H1 (cell line): ENCODE results near the gene NECTIN1. TPM values are rescaled to one million over a fixed set of nuclear protein-coding genes. Genes with fewer than 3 reads are reported as not detected.

ENCODE experiments used
- CTCF ChIA-PET: fragments of 300-600 bp; sonication (Branson Sonifier 250); formaldehyde crosslinking; loops from one replicate; lab custom pipeline; 2021; ENCODE audit not compliant: partially characterized antibody; lab: Charles Lee
- POLR2A ChIA-PET: fragments of 300-600 bp; sonication (Branson Sonifier 250); formaldehyde crosslinking; loops from one replicate; lab custom pipeline; 2021; ENCODE audit warnings: inconsistent platforms; ENCODE audit not compliant: partially characterized antibody; lab: Charles Lee
- DNase-seq, 2 experiments: peaks; one replicate each; pipeline versions ENCODE4 v3.0.0 to v3.0.0-alpha.2; 2010 to 2022; ENCODE audit warnings: low spot score in 2 of 2, low read depth in 1 of 2, mixed read lengths in 1 of 2
- FAIRE-seq: peaks from 2 replicates; lab custom pipeline; 2011; peaks lifted over from hg19 to GRCh38; lab: Jason Lieb, UNC
- H2AFZ ChIP-seq: 2 replicates; pipeline ENCODE4 v1.8.1; 2012; ENCODE audit warnings: low read length, inconsistent platforms
- H2AK5ac ChIP-seq: 2 replicates; pipeline ENCODE4 v1.6.1; 2013; ENCODE audit warnings: low read depth, low read length
- H2BK120ac ChIP-seq: replicated peaks from 2 replicates; pipeline ENCODE3; 2013; ENCODE audit warnings: low read depth, low read length, inconsistent platforms
- H2BK12ac ChIP-seq: 2 replicates; pipeline ENCODE4 v1.6.1; 2013; ENCODE audit warnings: low read depth, low read length
- H2BK15ac ChIP-seq: 2 replicates; pipeline ENCODE4 v1.6.1; 2013; ENCODE audit warnings: low read length
- H2BK20ac ChIP-seq: 2 replicates; pipeline ENCODE4 v1.6.1; 2013; ENCODE audit warnings: low read length
- H2BK5ac ChIP-seq: 2 replicates; pipeline ENCODE4 v1.6.1; 2013; ENCODE audit warnings: low read depth, low read length
- H3K14ac ChIP-seq: 2 replicates; pipeline ENCODE4 v1.6.1; 2013; ENCODE audit warnings: inconsistent platforms; ENCODE audit not compliant: insufficient read length
- H3K18ac ChIP-seq: 2 replicates; pipeline ENCODE4 v1.6.1; 2013; ENCODE audit warnings: low read length; ENCODE audit errors: extremely low read depth
- H3K23ac ChIP-seq: 2 replicates; pipeline ENCODE4 v1.6.1; 2013; ENCODE audit warnings: inconsistent platforms; ENCODE audit not compliant: insufficient read length
- H3K23me2 ChIP-seq: 2 replicates; pipeline ENCODE4 v1.6.1; 2013; ENCODE audit warnings: low read depth, low read length
- H3K27ac ChIP-seq: 2 replicates; pipeline ENCODE4 v1.6.1; 2011; ENCODE audit warnings: low read depth, low read length, inconsistent platforms
- H3K27me3 ChIP-seq, 4 experiments: replicated peaks in 1 of 4; 1 replicate in 1 of 4; 2 replicates in 3 of 4; pipeline versions ENCODE4 v1.6.1 to v1.8.1; 2011 to 2013; ENCODE audit warnings: low read length in 3 of 4, mild to moderate bottlenecking in 3 of 4, inconsistent platforms in 2 of 4, mixed read lengths in 2 of 4, moderate library complexity in 1 of 4; ENCODE audit not compliant: control insufficient read depth in 3 of 4, insufficient read depth in 3 of 4; ENCODE audit errors: extremely low read depth in 1 of 4
- H3K36me3 ChIP-seq, 4 experiments: 2 replicates each; pipeline versions ENCODE4 v1.6.1 to v1.8.1; 2011 to 2013; ENCODE audit warnings: mild to moderate bottlenecking in 4 of 4, low read length in 3 of 4, moderate library complexity in 2 of 4, control low read depth in 1 of 4, inconsistent platforms in 1 of 4; ENCODE audit not compliant: insufficient read depth in 4 of 4, control insufficient read depth in 2 of 4
- H3K4ac ChIP-seq: replicated peaks from 2 replicates; pipeline ENCODE3; 2013; ENCODE audit warnings: low read length, low read depth, mixed read lengths, inconsistent platforms; ENCODE audit not compliant: insufficient read length
- H3K4me1 ChIP-seq, 4 experiments: replicated peaks in 1 of 4; 1 replicate in 1 of 4; 2 replicates in 3 of 4; pipeline versions ENCODE4 v1.6.1 to v1.8.1; 2011 to 2013; ENCODE audit warnings: low read length in 3 of 4, inconsistent platforms in 2 of 4, mixed read lengths in 1 of 4; ENCODE audit not compliant: insufficient read depth in 4 of 4, control insufficient read depth in 3 of 4
- H3K4me2 ChIP-seq, 2 experiments: 2 replicates each; pipeline versions ENCODE4 v1.6.1 to v1.8.1; 2011 to 2013; ENCODE audit warnings: low read depth in 2 of 2, low read length in 2 of 2, control low read depth in 1 of 2, inconsistent platforms in 1 of 2, mild to moderate bottlenecking in 1 of 2; ENCODE audit not compliant: insufficient read depth in 1 of 2
- H3K4me3 ChIP-seq, 4 experiments: fragments of 200-600, 300-600 bp in 1 of 4; sonication (generic), shearing (Covaris generic), sonication (Bioruptor Twin) in 1 of 4; 2 replicates each; pipeline versions ENCODE4 v1.5.1 to v1.8.1; 2011 to 2016; ENCODE audit warnings: low read length in 4 of 4, low read depth in 3 of 4, control low read depth in 2 of 4, inconsistent platforms in 2 of 4, mild to moderate bottlenecking in 2 of 4, mixed read lengths in 1 of 4, moderate library complexity in 1 of 4; ENCODE audit not compliant: insufficient read depth in 2 of 4; ENCODE audit errors: extremely low read depth in 1 of 4
- H3K56ac ChIP-seq: replicated peaks from 2 replicates; pipeline ENCODE3; 2013; ENCODE audit warnings: low read depth, mild to moderate bottlenecking, mixed read lengths, low read length, inconsistent platforms; ENCODE audit not compliant: insufficient read length
- H3K79me1 ChIP-seq: 2 replicates; pipeline ENCODE4 v1.6.1; 2013; ENCODE audit warnings: low read depth, low read length, control low read depth
- H3K79me2 ChIP-seq, 2 experiments: 2 replicates each; pipeline versions ENCODE4 v1.6.1 to v1.8.1; 2012 to 2013; ENCODE audit warnings: low read length in 2 of 2, mild to moderate bottlenecking in 2 of 2, inconsistent platforms in 1 of 2; ENCODE audit not compliant: insufficient read depth in 2 of 2, control insufficient read depth in 1 of 2
- H3K9ac ChIP-seq, 4 experiments: replicated peaks in 1 of 4; 1 replicate in 1 of 4; 2 replicates in 3 of 4; pipeline versions ENCODE4 v1.6.1 to v1.8.1; 2011 to 2013; ENCODE audit warnings: low read depth in 3 of 4, low read length in 3 of 4, control low read depth in 2 of 4, mild to moderate bottlenecking in 2 of 4, moderate library complexity in 2 of 4, inconsistent platforms in 1 of 4; ENCODE audit errors: extremely low read depth in 1 of 4
- H3K9me3 ChIP-seq, 2 experiments: 2 replicates each; pipeline versions ENCODE4 v1.6.1 to v1.8.1; 2012 to 2013; ENCODE audit warnings: mild to moderate bottlenecking in 2 of 2, moderate library complexity in 2 of 2, control low read depth in 1 of 2, inconsistent platforms in 1 of 2, low read depth in 1 of 2, low read length in 1 of 2, mixed read lengths in 1 of 2; ENCODE audit not compliant: insufficient read depth in 2 of 2
- H4K20me1 ChIP-seq, 2 experiments: replicated peaks in 1 of 2; 2 replicates each; pipeline versions ENCODE3 to v1.8.1; 2011 to 2013; ENCODE audit warnings: inconsistent platforms in 2 of 2, low read length in 2 of 2, mild to moderate bottlenecking in 1 of 2; ENCODE audit not compliant: insufficient read depth in 2 of 2, control insufficient read depth in 1 of 2
- H4K5ac ChIP-seq: 2 replicates; pipeline ENCODE4 v1.6.1; 2013; ENCODE audit warnings: low read length, low read depth, mixed read lengths, inconsistent platforms; ENCODE audit not compliant: insufficient read length
- H4K8ac ChIP-seq: 2 replicates; pipeline ENCODE4 v1.8.0; 2013; ENCODE audit warnings: mild to moderate bottlenecking, moderate library complexity, low read length, inconsistent platforms; ENCODE audit not compliant: insufficient read depth; ENCODE audit errors: extremely low read depth
- H4K91ac ChIP-seq: replicated peaks from 2 replicates; pipeline ENCODE3; 2013; ENCODE audit warnings: low read length, mixed read lengths, inconsistent platforms; ENCODE audit not compliant: insufficient read length
- ASH2L ChIP-seq: fragments of 200-600, 300-600 bp; sonication (generic); IDR thresholded peaks from one replicate; pipeline ENCODE4 v1.7.1; 2017; ENCODE audit warnings: low read length
- CEBPB ChIP-seq: IDR thresholded peaks from 2 replicates; pipeline ENCODE4 v1.6.1; 2012; ENCODE audit warnings: low read depth, low read length
- GABPA ChIP-seq: IDR thresholded peaks from 2 replicates; pipeline ENCODE4 v1.6.1; 2011; ENCODE audit warnings: mild to moderate bottlenecking, low read length, moderate library complexity, borderline replicate concordance; ENCODE audit not compliant: insufficient read depth
- HDAC6 ChIP-seq: IDR thresholded peaks from one replicate; pipeline ENCODE4 v1.7.1; 2012; ENCODE audit warnings: low read depth, mild to moderate bottlenecking, inconsistent platforms, low read length, moderate library complexity
- NANOG ChIP-seq: IDR thresholded peaks from 2 replicates; pipeline ENCODE4 v1.6.1; 2011; ENCODE audit warnings: low read length, low read depth, mild to moderate bottlenecking, inconsistent platforms; ENCODE audit not compliant: insufficient read depth, poor library complexity, severe bottlenecking
- NRF1 ChIP-seq: IDR thresholded peaks from 2 replicates; pipeline ENCODE4 v1.6.1; 2011; ENCODE audit warnings: mild to moderate bottlenecking, low read depth, low read length, improper control_type of control experiment
- RXRA ChIP-seq: IDR thresholded peaks from 2 replicates; pipeline ENCODE4 v1.6.1; 2011; ENCODE audit warnings: low read depth, mild to moderate bottlenecking, low read length, moderate library complexity; ENCODE audit not compliant: insufficient read depth
- TAF1 ChIP-seq: IDR thresholded peaks from 2 replicates; pipeline ENCODE4 v1.6.1; 2011; ENCODE audit warnings: mild to moderate bottlenecking, low read depth, low read length
- WGBS, 2 experiments: shearing (Covaris generic) in 1 of 2; methylation state at CpG; one replicate each; pipeline versions ENCODE4 v1.1.6 to v1.1.7; 2013 to 2015; ENCODE audit warnings: low lambda C conversion rate in 2 of 2, mixed read lengths in 2 of 2, inconsistent platforms in 1 of 2, low coverage in 1 of 2, missing lambda C conversion rate in 1 of 2; ENCODE audit not compliant: insufficient replicate concordance in 2 of 2, insufficient coverage in 1 of 2, insufficient read length in 1 of 2; ENCODE audit errors: extremely low coverage in 1 of 2, missing lambda C conversion rate in 1 of 2; 5-methylcytosine and 5-hydroxymethylcytosine counted together
- polyA plus RNA-seq, 7 experiments: library from polyadenylated mRNA; depleted of rRNA in 3 of 7; stranded (reverse) in 5 of 7; unstranded in 2 of 7; fragments of >200 nt in 5 of 7; fragments of 200-250 nt in 2 of 7; gene quantifications; 1 replicate in 5 of 7; 2 replicates in 1 of 7; 4 replicates in 1 of 7; pipeline versions ENCODE4 v1.2.1 to v1.2.3, GENCODE V29; 2011 to 2013; ENCODE audit warnings: missing spikeins in 2 of 7, mixed read lengths in 2 of 7
- total RNA-seq: library from RNA; stranded (reverse); fragmentation: NEBNext Ultra II Directional; extraction: Animal tissue kit (Norgen Biotek cat#: 25700); gene quantifications from 2 replicates; pipeline ENCODE4 v1.2.1, GENCODE V29; 2021
- TF ChIP-seq, protein P1 (sequence below): IDR thresholded peaks from 2 replicates; pipeline ENCODE4 v1.6.1; 2012; ENCODE audit warnings: inconsistent platforms
- TF ChIP-seq, protein P2 (sequence below): IDR thresholded peaks from 2 replicates; pipeline ENCODE4 v1.6.1; 2012; ENCODE audit warnings: inconsistent platforms

Gene NECTIN1
- total and polyA plus RNA-seq, 2 of the 8 experiments (the other 6 are each of a cell fraction or from before 2014, with no cell fraction given): 43.2 to 97.7 TPM

DNA sequence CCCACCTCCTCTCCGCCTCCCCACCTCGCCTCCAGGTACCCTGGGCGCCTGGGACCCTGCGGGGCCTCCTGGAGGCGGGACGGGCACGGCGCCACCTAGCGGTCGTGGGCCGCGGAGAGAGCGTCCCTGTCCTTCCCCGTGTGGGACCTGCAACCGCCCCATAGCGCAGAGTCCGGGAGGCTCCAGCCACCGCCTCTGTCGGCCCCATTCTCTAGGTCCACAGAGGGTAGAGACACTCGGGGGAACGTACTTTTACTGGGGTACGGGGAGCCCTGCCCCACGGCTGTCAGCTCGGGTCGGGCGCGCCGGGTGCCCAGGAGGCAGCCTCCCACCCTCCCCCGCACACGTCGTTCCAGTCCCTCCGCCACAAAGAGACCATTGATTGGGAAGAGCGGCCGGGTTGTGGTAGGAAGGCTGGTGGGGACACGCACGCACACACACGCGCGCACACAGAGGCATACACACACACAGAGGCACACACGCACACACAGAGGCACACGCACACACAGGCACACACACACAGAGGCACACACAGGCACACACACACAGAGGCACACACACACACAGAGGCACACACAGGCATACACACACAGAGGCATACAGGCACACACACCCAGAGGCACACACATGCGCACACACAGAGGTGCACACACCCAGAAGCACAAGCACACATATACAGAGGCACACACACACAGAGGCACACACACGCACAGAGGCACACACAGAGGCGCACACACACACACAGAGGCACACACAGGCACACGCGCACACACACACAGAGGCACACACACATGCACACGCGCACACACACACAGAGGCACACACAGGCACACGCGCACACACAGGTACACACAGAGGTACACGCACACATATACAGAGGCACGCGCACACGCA lies 12.6 kb upstream of the NECTIN1 start:
- H3K4me3 ChIP-seq: peak overlapping the region; percentile 11 to 67 (median 34); a peak in 6 of 8 replicates
- no peak for FAIRE-seq
- H2BK20ac ChIP-seq: peak overlapping the region; percentile 74
- peaks cover 13% of the 10 kb centered on the region; the same call in 1 of the 2 replicates for H3K23me2 ChIP-seq
- H3K27ac ChIP-seq: no peak overlapping the region
- peak overlapping the region; percentile 42 for H3K18ac ChIP-seq
- H4K8ac ChIP-seq: no peak overlapping the region; the same call in 1 of the 2 replicates
- no peaks in the 10 kb centered on the region for H3K79me2 ChIP-seq
- H3K23ac ChIP-seq: no peak overlapping the region
- H4K91ac ChIP-seq: peak overlapping the region; percentile 93
- H3K9me3 ChIP-seq: no peaks in the 10 kb centered on the region
- H3K4me2 ChIP-seq: peak overlapping the region; percentile 74 to 84
- peak overlapping the region in 1 of 4 experiments; percentile 61; a peak in 1 of 7 replicates for H3K9ac ChIP-seq
- H2BK5ac ChIP-seq: peak overlapping the region; percentile 88
- WGBS, 2 experiments: 34% methylated on average over 33 of the region's 54 CpGs; no CpG with 5 or more reads in 1 of the 2 experiments
- H2BK120ac ChIP-seq: no peak overlapping the region
- peak in 1 of 2 experiments; percentile 95 for DNase-seq
- no peak overlapping the region for H3K14ac ChIP-seq
- peaks cover 0 to 12% of the 10 kb centered on the region in 2 experiments for H4K20me1 ChIP-seq
- H3K27me3 ChIP-seq: peaks cover 0 to 22% (median 13%) of the 10 kb centered on the region in 4 experiments; a peak in 6 of 7 replicates
- H3K4me1 ChIP-seq: peaks cover 4 to 12% (median 10%) of the 10 kb centered on the region in 4 experiments
- peak overlapping the region; percentile 49 for H3K4ac ChIP-seq
- POLR2A ChIA-PET: interaction anchor here (1.2 to 2.0 kb wide), 2 partner anchors 14 to 49 kb away, joined by 3 to 10 read pairs; no protein-coding TSS in a partner anchor
- H2AFZ ChIP-seq: no peak overlapping the region
- H3K79me1 ChIP-seq: no peaks in the 10 kb centered on the region
- peak overlapping the region; percentile 100 for H2BK15ac ChIP-seq
- no peaks in the 10 kb centered on the region for H3K36me3 ChIP-seq
- H4K5ac ChIP-seq: peak overlapping the region; percentile 48
- H2BK12ac ChIP-seq: peak overlapping the region; percentile 99
- peak overlapping the region; percentile 66 for H2AK5ac ChIP-seq
- CTCF ChIA-PET: interaction anchor here (0.6 to 3.8 kb wide), 13 partner anchors 11 to 462 kb away, joined by 3 to 17 read pairs (median 3); partner anchors contain the start of gene NECTIN1
- no peak overlapping the region for H3K56ac ChIP-seq
- TF ChIP-seq, protein P1, sequence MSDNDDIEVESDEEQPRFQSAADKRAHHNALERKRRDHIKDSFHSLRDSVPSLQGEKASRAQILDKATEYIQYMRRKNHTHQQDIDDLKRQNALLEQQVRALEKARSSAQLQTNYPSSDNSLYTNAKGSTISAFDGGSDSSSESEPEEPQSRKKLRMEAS: no peak; the same call in 1 of the 2 replicates
- no peak for TF ChIP-seq RXRA
- no peak for TF ChIP-seq TAF1
- peak; percentile 71; the same call in 1 of the 2 replicates for TF ChIP-seq GABPA
- TF ChIP-seq HDAC6: no peak
- TF ChIP-seq NANOG: peak; percentile 17
- TF ChIP-seq, protein P2, sequence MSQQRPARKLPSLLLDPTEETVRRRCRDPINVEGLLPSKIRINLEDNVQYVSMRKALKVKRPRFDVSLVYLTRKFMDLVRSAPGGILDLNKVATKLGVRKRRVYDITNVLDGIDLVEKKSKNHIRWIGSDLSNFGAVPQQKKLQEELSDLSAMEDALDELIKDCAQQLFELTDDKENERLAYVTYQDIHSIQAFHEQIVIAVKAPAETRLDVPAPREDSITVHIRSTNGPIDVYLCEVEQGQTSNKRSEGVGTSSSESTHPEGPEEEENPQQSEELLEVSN: no peak
- no peak for TF ChIP-seq NRF1
- TF ChIP-seq ASH2L: no peak
- no peak for TF ChIP-seq CEBPB
